DMS79 (cell line): ENCODE results near the gene KRTAP21-2.
"Not testable (repeated sequence)": the region's sequence is repeated elsewhere in the genome, so short reads cannot be mapped to it uniquely, and the experiment has no call there.

Source experiments
- DNase-seq: peaks from one replicate; lab custom pipeline; 2025; lab: John Stamatoyannopoulos, UW

KRTAP21-2 gene

DNA sequence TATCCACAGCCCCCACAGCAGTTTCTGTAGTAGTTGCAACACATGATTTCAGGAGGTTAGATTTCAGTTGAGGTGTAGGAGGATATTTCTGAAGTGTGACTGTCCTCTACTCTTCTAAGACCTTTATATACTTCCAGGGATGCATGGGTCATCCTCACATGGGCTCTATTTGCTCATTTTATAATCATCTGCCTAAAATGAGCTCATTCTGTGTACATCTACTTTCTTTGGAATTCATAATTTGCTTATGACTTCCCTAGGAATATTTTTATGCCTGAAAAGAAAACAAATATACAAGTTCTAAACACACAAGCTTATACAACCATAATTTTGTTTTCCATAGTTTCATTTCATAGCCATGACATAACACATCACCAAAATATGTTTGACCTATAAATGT, at the start of gene KRTAP21-2:
TSS of gene KRTAP21-2 (minus strand) at position 101 of the 400 bp plus-strand sequence. CDS start at position 44, 57 bp downstream.
- DNase-seq = no peak

DNA sequence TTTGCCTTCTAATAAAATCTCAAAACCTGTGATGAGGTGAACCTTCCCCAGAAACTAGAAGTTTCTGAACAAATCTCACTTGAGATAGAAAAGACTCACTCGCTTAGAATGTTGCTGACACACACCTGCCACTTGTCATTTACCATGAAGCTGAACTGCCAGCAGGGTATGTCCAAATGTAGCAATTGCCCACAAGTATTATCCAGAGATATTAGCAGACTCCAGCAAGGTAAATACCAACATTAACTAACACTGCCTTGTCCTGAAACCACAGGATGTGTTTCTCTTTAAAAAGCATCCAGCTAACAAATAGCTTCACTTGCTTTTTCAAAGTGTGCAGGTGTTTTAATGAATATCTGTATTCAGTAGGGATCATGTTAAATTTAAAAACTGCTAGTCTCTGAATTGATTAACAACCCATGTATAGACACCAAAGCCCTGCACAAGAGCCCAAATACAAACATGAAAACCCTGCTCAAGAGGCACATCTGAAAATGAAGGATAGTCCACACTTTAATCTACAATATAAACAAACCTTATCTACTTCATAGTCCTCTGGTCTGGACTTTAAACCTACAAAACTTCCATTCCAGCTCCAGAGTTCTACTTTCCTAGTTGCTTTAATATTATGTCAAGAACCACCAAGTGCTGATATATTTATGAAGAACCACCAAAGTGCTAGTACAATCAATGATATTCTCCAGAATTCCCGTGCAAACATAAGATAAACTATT, 46.7 kb upstream of the KRTAP21-2 start:
- DNase-seq = no peak

DNA sequence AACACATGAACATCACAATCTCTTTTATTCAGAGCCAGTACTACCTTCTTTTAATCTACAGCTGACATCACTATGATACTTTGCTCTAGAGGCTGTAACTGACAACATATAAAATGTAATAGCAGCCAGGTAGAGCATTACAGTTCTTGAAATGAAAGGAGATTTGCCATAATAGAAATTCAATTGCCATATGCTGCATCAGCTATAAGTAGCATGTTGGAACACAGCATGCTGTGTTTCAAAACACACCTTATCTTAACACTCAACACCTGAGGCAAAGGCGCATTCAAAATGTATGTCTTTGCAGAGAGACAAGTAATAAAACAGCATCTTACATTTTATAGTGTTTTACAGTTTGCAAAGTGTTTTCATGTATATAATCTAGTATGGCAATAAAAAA, 32.2 kb upstream of the KRTAP21-2 start:
- DNase-seq = no peak

DNA sequence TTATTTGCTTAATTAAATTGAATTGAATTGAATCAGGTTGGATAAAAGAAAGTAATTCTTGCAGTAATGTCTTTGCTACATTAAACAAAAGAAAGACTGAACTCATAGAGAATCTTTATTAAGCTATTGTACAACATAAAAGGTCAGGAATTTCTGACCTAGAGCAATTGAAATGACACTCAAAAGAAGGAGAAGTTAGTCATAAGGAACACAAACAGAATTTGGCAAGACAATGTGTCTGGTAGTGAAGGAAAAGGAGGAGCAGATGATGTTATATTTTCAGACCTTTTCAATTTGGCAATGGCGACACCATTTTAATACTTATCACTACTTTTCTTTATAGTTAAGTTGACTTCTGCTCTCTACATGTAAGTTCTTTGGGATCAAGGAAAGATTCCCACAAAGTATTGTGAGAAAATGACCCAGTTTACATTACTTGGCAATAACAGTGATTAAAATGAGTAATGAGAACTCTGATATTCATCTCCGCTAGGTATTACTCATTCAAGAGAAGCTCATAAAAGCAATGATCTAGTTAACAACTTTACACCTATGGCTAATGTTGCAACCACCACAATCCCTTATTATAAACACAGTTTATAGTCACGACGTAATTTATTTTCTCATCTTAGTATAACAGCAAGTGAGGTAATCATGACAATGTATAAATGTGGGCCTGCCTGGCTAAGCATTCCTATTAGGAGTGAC, 22.8 kb upstream of the KRTAP21-2 start:
- no peak for DNase-seq

DNA sequence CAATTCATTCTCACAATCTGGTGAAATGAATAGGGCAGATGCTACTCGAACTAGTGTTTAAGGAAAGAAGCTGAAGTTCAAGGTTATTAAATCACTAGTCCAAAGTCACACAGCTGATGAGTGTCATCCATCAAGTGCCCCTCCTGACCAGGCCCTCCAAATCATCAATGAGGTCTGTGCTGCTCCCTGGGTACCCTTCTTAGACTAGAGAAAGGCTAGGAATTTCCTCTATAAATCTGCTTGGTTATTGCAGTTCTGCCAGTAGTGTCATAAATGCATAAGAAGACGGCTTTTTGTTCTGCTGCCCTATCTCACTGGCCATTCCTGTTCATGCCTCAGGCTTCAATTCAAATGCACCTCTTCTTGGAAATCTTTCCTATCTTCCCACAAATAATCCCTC, 13.7 kb upstream of the KRTAP21-2 start:
- DNase-seq = no peak

DNA sequence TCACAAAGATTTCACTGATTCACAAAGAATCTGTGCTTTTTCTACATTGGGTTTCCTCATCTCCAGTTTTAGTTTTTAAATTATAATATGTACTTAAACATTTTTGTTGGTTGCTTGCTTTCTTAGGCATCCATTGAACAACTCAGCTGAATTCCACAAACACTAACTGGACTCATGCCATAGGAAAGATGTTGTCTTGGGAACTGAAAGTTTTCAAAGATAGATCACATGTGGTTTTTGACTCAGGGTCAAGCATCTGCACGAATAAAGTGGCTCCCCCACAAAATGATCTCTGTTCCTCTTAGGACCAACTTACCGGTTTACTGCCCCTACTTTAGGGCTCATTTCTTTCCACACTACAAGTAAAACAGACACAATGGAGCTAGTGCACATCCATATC, 11.2 kb upstream of the KRTAP21-2 start:
- DNase-seq = no peak

DNA sequence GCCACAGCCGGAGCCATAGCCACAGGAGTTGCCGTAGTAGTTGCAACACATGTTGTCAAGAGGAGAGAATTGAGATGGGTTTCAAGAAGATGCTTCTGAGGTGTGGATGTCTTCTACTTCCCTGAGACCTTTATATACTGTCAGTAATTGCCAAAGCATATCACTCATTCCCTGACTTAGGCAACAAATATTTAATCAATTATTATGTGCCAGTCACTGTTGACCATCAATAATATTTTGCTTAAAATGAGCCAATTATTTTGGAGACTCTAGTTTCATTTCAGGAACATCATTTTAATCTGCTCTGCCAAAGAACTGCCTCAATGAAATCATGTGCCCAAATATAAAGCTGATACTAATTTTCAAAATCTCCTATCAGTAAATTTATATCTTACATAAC, 8.3 kb upstream of the KRTAP21-2 start, which contains the start of gene KRTAP21-1:
TSS of gene KRTAP21-1 (minus strand) at position 101 of the 400 bp plus-strand sequence. CDS start at position 51, 50 bp downstream.
- DNase-seq = not testable (repeated sequence)

DNA sequence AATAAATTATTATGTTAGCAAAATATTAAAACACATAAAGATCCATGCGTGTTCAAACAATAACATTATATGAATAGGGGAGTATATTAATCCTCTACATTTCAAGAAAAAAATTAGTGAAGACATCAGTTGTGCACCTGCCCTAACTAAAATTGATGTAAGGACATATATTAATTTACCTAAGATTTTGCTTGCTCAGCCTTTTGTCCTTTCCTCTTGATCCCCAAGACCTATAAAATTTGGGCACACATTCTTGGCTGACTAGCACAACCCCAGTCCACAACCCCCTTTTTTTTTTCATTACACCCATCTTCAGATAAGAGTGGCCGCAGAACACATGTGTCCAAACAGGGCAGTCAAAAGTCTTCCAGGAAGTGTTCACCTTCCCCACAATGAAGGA, 6.6 kb downstream of the KRTAP21-2 start:
- DNase-seq = no peak

DNA sequence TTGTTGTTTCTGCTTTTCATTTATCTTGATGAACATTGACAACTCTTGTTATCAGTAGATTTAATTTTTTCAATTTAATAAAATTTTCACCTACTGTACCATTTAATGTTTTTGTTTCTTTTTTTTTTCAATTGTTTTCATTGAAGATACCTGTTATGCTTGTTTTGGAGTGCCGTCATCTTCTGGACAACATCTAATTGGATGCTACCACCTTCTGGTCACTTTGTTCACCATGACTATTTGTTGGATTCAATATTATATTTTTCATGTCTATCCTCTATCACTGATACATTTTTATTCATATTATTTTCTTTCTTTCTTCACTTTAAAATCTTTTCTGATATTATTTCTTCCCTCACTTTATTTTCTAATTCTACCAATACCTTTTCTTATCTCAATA, 14.0 kb downstream of the KRTAP21-2 start:
- no peak for DNase-seq

DNA sequence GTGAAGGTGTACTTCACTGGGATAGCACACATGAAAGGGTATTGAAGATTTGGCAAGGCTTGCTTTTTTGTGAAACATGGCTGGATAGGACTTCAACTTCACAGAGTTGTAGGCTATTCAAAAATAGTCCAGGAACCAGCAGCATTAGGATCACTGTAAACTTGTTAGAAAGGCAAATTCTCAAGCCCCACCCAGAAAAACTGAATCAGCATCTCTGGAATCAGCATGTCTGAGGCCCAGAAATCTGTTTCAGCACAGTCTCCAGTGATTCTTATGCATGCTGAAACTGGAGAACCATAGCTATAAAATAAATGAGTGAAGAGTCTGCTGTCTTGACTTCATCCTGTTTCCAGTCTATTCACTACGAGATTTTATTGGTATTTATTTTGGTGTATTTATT, 20.3 kb downstream of the KRTAP21-2 start:
- DNase-seq = no peak

DNA sequence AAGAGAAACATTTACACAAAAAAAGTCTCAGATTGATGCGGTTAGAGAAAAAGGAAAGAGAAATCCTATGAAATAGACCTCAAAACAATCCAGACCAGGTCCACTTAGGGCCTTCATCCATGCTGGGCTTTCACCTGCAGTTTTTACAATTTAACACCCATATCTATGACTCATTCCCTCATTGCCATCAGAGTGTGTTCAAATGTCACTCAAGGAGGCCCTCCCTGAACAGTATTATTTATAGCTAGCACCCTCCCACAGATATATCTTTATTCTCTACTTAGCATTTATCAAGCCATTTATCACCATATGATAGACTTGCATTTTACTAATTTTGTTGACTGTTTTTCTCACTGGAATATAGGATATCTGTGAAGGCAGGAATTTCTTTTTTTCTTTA, 27.7 kb downstream of the KRTAP21-2 start:
- no peak for DNase-seq

DNA sequence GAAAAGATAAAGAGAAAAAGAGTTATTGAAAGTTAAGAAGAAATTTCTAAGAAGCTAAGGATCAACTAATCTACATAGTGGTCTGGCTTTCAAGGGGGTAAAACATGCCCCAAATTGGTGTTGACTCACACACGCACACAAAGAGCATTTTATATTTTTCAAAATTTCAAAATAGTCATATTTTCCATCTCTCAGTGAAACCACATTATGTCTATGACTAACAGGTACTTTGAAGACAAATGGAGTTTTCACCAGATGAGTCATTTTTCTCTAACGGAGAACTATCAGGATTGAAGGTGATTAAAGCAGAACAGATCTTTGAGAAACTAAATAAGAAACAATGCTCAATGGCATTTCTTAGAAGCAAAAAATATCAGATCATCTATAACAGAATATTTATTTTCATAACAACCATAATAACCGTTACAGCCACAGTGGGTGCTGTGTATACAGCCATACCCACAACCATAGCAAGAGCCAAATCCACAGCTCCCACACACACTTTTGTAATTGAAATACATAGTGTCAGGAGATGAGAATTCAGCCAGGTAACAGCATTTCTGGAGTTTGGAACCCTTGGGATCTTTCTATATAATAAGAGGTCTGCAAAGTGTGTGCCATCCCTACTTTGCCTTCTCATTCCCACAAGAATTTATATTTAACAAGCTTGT, 28.7 kb downstream of the KRTAP21-2 start, which contains the start of gene KRTAP21-3:
TSS of gene KRTAP21-3 (minus strand) at position 539 of the 671 bp plus-strand sequence. CDS start at position 521, 18 bp downstream.
- no peak for DNase-seq

DNA sequence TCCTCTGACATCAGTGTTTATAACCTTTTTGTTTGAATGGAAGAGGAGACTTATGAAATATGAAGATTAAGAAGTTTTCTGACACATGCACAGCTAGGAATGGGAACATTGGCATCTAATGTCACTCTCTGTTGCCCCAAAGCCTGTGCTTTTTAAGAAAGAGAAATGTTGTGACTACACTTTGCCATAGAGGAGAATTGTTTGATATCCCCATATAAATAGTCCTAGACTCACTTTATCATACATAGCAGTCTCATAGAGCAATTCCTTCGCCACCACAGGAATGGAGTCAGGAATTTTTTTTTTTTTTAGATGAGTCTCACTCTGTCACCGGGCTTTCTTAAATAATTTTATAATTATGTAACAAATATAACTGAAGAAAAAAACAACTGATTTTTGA, 30.0 kb downstream of the KRTAP21-2 start:
- no peak for DNase-seq

DNA sequence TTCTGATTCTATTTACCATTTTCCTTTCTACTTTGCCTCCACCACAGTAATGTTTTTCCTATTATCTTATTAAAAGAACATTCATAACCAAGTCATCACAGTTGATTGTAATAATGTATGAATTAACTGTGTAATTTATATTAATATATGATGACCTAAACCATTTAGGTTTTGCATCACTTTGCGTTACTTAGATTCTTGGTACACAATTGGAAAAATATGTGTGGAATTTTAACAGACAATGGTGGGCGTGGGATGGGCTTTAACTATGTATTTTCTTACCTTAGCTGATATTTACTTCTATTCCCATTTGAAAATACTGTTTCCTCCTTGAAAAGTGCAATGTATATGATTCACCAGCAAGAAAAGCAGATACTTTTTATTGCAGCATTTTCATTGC, 32.1 kb downstream of the KRTAP21-2 start:
- DNase-seq = no peak

DNA sequence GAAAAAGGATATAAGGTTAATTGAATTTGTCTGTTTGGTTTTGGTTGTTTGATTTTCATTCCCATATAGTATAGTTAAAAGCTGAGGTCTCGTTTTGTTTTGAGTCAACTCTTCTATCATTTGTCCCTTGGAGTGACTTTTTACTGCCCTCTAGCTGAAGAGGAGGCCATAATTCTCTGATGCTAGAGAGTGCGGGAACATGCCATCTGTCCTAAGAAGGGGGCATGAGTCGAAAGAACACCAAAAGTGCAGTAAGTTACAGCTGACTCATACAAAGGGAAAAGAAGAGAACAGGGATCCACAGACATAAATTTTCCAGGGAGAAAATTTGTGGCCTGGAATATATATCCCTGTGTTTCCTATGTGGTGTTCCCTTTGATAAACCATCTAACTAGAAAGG, 32.6 kb downstream of the KRTAP21-2 start:
- no peak for DNase-seq

DNA sequence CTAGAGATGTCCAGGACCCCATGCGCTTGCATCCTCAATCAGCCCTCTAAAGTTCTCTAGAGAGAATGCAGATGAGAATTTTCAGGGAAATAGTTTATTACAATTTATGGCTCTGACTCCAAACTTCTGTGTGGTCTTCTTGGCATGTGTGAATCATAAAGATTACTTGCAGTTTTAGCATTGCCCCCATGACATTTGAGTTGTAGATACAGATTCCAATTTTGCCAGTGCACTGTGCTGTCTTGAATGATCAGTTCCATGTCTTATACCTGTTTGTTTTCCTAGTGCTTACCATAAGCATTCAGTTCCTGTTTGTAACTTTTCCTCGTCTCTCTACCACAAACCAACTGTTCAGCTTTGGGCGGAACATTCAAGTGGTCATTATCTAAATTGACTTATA, 33.3 kb downstream of the KRTAP21-2 start:
- no peak for DNase-seq

DNA sequence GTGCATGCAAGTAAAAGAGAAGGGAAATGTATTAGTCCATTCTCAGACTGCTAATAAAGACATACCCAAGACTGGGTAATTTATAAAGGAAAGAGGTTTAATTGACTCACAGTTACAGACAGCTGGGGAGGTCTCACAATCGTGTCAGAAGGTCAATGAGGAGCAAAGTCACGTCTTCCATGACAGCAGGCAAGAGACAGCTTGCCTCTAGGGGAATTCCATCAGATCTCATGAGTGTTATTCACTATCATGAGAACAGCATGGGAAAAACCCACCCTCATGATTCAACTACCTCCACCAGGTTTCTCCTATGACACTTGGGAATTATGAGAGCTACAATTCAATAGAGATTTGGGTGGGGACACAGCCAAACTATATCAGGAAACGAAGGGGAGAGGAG, 36.6 kb downstream of the KRTAP21-2 start:
- DNase-seq = no peak

DNA sequence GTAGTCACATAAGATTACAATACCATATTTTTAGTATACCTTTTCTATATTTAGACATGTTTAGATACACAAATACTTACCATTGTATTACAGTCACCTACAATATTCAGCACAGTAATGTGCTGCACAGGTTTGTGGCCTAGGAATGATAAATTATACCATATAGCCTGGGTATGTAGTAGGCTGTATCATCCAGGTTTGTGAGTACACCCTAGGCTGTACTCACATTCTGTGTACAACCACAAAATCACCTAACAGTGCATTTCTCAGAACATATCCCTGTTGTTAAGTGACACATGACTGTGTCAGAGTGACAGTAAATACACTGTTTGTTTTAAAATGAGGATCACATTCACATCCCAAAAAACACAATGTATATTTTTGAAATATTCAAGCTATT, 39.6 kb downstream of the KRTAP21-2 start:
- no peak for DNase-seq
